GM18520 (cell line): ENCODE data around the gene TMCO4.

Experiments used
- ATAC-seq: cut with Tn5 transposase; IDR thresholded peaks from one replicate; pipeline ENCODE4 v1.9.1; 2021; ENCODE audit not compliant: unreplicated experiment

The TMCO4 gene

GRCh38 chr1:19776933-19777332 lies 22.8 kb downstream of the TMCO4 start:
- ATAC-seq = no peak

GRCh38 chr1:19776287-19776686 lies 23.4 kb downstream of the TMCO4 start:
- no peak for ATAC-seq

- no peak for ATAC-seq
These were observed 23.9 kb downstream of the TMCO4 start for GRCh38 chr1:19775831-19776230.

GRCh38 chr1:19775317-19775716 lies 24.4 kb downstream of the TMCO4 start:
- ATAC-seq = no peak

GRCh38 chr1:19774180-19774785 lies 25.4 kb downstream of the TMCO4 start:
- ATAC-seq = no peak

GRCh38 chr1:19773485-19773884 lies 26.2 kb downstream of the TMCO4 start:
- no peak for ATAC-seq

GRCh38 chr1:19772053-19772452 lies 27.7 kb downstream of the TMCO4 start:
- no peak for ATAC-seq

- ATAC-seq = no peak
These were observed 28.4 kb downstream of the TMCO4 start for GRCh38 chr1:19771350-19771749.

- no peak for ATAC-seq
These were observed 29.1 kb downstream of the TMCO4 start for GRCh38 chr1:19770436-19771190.

- ATAC-seq = no peak
These were observed 30.3 kb downstream of the TMCO4 start for GRCh38 chr1:19769211-19769932.

GRCh38 chr1:19768353-19769210 lies 31.1 kb downstream of the TMCO4 start:
- no peak for ATAC-seq

- no peak for ATAC-seq
These were observed 34.1 kb downstream of the TMCO4 start for GRCh38 chr1:19765623-19766022.

GRCh38 chr1:19764848-19765247 lies 34.9 kb downstream of the TMCO4 start:
- no peak for ATAC-seq

- ATAC-seq = no peak
These were observed 37.4 kb downstream of the TMCO4 start for GRCh38 chr1:19762175-19762779.

- no peak for ATAC-seq
These were observed 40.0 kb downstream of the TMCO4 start for GRCh38 chr1:19759740-19760089.

GRCh38 chr1:19758227-19758830 lies 41.4 kb downstream of the TMCO4 start:
- ATAC-seq = no peak

- ATAC-seq = no peak
These were observed 42.1 kb downstream of the TMCO4 start for GRCh38 chr1:19757641-19758040.

- no peak for ATAC-seq
These were observed 43.2 kb downstream of the TMCO4 start for GRCh38 chr1:19756480-19756879.

- no peak for ATAC-seq
These were observed 45.2 kb downstream of the TMCO4 start for GRCh38 chr1:19754482-19754881.

- ATAC-seq = no peak
These were observed 47.5 kb downstream of the TMCO4 start for GRCh38 chr1:19752083-19752696.
